Osteoblast (primary cell): Measurements from ENCODE around the gene TOMM7. TPM values are rescaled to one million over a fixed set of nuclear protein-coding genes. Genes with fewer than 3 reads are reported as not detected.

Experiments used
- DNase-seq: peaks from one replicate; pipeline ENCODE4 v3.0.0; 2011; ENCODE audit warnings: low spot score, mixed read lengths; ENCODE audit not compliant: insufficient read length; ENCODE audit errors: missing footprints
- H2AFZ ChIP-seq: 2 replicates; pipeline ENCODE4 v1.6.0; 2011; ENCODE audit warnings: mild to moderate bottlenecking, low read length
- H3K27ac ChIP-seq: 2 replicates; pipeline ENCODE4 v1.5.1; 2011; ENCODE audit warnings: mild to moderate bottlenecking, low read depth, low read length, moderate library complexity
- H3K27me3 ChIP-seq: 2 replicates; pipeline ENCODE4 v1.6.0; 2012; ENCODE audit warnings: mild to moderate bottlenecking, control low read depth, inconsistent platforms, low read length, moderate library complexity; ENCODE audit not compliant: insufficient read depth
- H3K36me3 ChIP-seq: 2 replicates; pipeline ENCODE4 v1.5.1; 2011; ENCODE audit warnings: mild to moderate bottlenecking, low read length, control low read depth, moderate library complexity; ENCODE audit not compliant: insufficient read depth
- H3K4me1 ChIP-seq: 2 replicates; pipeline ENCODE4 v1.5.1; 2011; ENCODE audit warnings: mild to moderate bottlenecking, low read length, control low read depth, moderate library complexity; ENCODE audit not compliant: insufficient read depth
- H3K4me2 ChIP-seq: 2 replicates; pipeline ENCODE4 v1.6.0; 2011; ENCODE audit warnings: mild to moderate bottlenecking, low read length; ENCODE audit not compliant: insufficient read depth
- H3K4me3 ChIP-seq: fragments of 200-600 bp; sonication (generic); 3 replicates; pipeline ENCODE4 v1.5.1; 2012; ENCODE audit warnings: mild to moderate bottlenecking, low read length, inconsistent platforms; ENCODE audit not compliant: insufficient read depth
- H3K79me2 ChIP-seq: 2 replicates; pipeline ENCODE4 v1.6.0; 2012; ENCODE audit warnings: mild to moderate bottlenecking, low read length, control low read depth, inconsistent platforms; ENCODE audit not compliant: insufficient read depth
- H3K9me3 ChIP-seq: 2 replicates; pipeline ENCODE4 v1.5.1; 2011; ENCODE audit warnings: low read depth, low read length, control low read depth
- H4K20me1 ChIP-seq: 2 replicates; pipeline ENCODE4 v1.6.0; 2012; ENCODE audit warnings: mild to moderate bottlenecking, low read length, control low read depth; ENCODE audit not compliant: insufficient read depth
- small RNA-seq: library from RNA; depleted of rRNA; stranded (forward); fragments of <200 nt; gene quantifications from one replicate; pipeline ENCODE3, GENCODE V24; 2012
- total RNA-seq: library from RNA; depleted of rRNA; stranded (reverse); fragments of >200 nt; gene quantifications from 2 replicates; pipeline ENCODE4 v1.2.3, GENCODE V29; 2012
- TF ChIP-seq, protein P1 (sequence below): IDR thresholded peaks from 2 replicates; pipeline ENCODE4 v1.5.1; 2011; ENCODE audit warnings: mild to moderate bottlenecking, low read depth, low read length, moderate library complexity; ENCODE audit errors: extremely low read depth

TOMM7 gene
- total RNA-seq, 1 donor: 144 TPM

DNA sequence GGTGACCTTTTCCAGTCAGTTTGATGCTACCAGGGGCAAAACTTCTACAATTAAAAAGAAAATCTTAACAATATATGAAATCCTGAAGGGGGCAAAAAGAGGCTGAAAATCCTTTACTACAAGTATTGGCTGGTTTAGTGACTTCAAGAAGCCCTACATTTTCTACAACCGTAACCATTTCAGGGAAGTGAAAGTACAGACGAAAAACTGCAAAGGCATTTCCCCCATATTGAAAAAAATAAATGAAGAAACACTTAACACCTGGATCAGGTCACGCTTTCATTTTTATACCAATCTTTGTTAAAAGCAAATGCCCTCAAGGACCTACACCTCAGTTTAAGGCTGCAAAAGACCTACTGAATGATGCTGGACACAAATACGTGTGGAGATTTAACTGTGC is 57.0 kb downstream of the TOMM7 start:
- Histone ChIP-seq H3K4me2 (peak overlapping the region; percentile 22), H3K27ac (no peak overlapping the region), H3K4me3 (no peak overlapping the region), H4K20me1 (no peaks in the 10 kb centered on the region), H3K79me2 (no peaks in the 10 kb centered on the region), H3K4me1 (no peaks in the 10 kb centered on the region), H3K9me3 (peaks cover 3% of the 10 kb centered on the region), H2AFZ (peak overlapping the region; percentile 26), H3K27me3 (no peaks in the 10 kb centered on the region), H3K36me3 (no peaks in the 10 kb centered on the region)
- no peak for DNase-seq
- TF ChIP-seq, protein P1, sequence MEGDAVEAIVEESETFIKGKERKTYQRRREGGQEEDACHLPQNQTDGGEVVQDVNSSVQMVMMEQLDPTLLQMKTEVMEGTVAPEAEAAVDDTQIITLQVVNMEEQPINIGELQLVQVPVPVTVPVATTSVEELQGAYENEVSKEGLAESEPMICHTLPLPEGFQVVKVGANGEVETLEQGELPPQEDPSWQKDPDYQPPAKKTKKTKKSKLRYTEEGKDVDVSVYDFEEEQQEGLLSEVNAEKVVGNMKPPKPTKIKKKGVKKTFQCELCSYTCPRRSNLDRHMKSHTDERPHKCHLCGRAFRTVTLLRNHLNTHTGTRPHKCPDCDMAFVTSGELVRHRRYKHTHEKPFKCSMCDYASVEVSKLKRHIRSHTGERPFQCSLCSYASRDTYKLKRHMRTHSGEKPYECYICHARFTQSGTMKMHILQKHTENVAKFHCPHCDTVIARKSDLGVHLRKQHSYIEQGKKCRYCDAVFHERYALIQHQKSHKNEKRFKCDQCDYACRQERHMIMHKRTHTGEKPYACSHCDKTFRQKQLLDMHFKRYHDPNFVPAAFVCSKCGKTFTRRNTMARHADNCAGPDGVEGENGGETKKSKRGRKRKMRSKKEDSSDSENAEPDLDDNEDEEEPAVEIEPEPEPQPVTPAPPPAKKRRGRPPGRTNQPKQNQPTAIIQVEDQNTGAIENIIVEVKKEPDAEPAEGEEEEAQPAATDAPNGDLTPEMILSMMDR: no peak

Small RNA genes within 50 kb of the gene (small RNA-seq; reads per million reads assigned to genes)
- 460 reads per million, percentile 98 among the genes with 10 or more reads in this experiment for gene SNORD93

Other genes starting within 250 kb of the TOMM7 start
- gene IL6, start 95.6 kb downstream of the TOMM7 start, total RNA-seq: 37.4 and 52.8 TPM in 2 replicates
- gene HYCC1, start 191.3 kb upstream of the TOMM7 start, total RNA-seq: 103 and 121 TPM in 2 replicates